GM21360 (cell line): ENCODE results near the gene NHLRC4.

Experiments used
- ATAC-seq: cut with Tn5 transposase; IDR thresholded peaks from one replicate; pipeline ENCODE4 v1.9.1; 2021; ENCODE audit warnings: mild to moderate bottlenecking, moderate library complexity; ENCODE audit not compliant: unreplicated experiment

NHLRC4 gene

GRCh38 chr16:530111-530817 lies 36.5 kb upstream of the NHLRC4 start:
- no peak for ATAC-seq

GRCh38 chr16:531494-532125 lies 35.2 kb upstream of the NHLRC4 start:
- ATAC-seq: no peak

- ATAC-seq: no peak
These were observed 33.2 kb upstream of the NHLRC4 start for GRCh38 chr16:533391-534123.

DNA sequence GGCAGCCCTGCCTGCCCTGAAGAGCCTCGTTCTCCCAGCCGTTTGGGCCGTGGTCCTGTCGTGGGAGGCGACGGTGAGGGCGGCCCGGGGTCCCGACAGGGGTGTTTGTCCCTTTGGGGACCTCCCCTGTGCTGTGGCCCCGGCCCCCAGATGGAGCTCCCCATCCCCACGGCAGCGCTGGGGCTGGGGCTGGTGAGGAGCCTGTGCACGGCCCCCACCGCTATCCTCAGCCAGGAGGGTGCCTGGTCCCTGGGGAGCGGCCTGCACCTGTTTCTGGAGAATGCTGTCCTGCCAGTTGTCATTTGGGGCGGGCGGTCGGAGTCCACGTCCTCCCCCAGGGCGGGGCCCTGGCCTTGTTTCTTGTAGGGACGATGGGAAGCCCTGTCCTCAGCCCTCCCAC lies 32.7 kb upstream of the NHLRC4 start:
- ATAC-seq: no peak

DNA sequence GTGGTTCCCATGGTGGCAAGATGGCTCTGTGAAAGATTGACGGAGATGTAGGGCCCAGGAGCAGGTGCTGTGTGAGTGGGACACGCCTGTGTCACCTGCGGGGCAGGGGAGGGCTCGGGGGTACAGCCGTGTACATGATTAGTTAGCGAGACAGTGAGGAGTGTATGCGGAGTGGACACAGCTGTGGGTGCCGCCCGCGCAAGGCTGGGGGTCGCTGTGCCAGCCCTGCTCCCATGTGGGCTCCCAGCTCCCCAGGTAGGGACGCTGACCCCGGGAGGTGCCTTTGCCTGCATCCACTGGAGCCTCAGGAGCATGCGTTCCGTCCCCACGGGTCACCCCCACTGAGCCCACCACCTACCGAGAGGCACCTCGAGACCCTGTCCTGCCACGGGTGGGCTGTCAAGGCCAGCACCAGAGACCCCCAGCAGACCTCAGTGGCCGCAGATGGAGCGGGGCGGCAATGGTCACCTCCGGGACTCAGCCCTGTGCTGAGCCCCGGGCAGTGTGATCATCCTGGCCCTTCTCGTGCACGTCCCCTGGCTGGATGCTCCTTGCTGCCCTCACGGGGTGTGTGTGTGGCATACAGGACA lies 31.9 kb upstream of the NHLRC4 start:
- ATAC-seq: no peak

DNA sequence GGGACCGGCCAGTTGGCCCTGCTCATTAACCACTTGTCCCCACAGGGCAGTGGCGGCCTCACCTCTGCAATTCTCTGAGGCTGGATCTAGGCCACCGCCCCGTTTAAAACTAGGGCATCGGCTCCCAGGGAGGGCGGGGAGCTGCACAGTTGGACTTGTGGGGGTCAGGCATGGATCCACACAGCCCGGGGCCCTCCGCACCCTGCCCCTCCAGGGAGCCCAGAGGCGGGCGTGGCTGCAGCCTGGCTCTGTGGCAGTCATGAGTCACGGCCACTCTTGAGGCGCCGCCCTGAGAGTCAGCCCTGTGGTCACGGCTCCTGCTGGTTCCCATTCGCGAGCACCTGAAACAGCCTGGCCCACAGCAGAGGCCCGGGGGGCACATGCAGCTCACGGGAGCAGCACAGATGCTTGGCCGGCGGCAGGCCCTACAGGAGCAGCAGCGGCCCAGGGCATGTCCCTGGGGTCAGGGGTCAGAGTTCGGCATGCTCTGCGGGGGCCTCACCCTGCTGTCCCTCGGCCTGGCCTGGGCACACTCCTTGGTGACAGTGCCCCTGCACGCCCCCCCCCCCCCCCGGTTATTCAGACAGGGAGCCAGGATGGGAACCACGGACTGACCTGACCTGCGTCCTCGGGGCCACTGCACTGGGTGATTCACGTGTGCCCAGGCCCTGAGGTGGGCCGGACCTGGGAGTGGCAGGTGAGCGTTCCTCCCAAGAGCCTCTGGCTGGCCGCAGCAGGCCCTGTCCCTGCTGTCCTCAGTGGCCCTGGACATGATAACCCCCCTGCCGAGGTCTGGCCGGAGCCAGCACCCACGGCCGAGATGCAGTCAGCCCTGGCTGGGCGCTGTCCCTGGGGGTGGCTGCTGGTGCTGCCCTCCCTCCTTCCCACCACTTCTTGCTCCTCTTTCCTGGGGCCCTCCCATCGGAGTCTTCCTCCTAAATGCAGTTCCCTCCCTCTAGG lies 31.1 kb upstream of the NHLRC4 start:
- no peak for ATAC-seq

DNA sequence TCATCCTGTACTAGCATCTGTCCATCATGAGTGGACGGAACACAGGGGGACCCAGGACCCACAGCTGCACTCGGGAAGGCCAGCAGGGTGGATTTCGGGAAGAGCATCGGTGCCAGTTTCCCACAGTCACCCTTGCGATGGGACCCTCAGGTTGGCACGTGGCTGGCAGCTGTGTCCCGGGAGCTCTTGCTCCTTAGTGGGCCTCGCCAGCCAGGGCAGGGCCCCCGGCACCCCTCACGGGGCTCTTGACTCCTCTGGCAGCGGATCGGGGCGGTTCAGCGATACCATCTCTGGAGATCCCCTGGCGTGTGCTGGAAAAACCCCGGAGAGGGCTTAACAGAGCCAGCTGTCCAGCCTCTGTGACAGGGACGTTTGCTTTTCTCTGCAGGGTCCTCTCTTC lies 30.1 kb upstream of the NHLRC4 start:
- ATAC-seq: no peak

DNA sequence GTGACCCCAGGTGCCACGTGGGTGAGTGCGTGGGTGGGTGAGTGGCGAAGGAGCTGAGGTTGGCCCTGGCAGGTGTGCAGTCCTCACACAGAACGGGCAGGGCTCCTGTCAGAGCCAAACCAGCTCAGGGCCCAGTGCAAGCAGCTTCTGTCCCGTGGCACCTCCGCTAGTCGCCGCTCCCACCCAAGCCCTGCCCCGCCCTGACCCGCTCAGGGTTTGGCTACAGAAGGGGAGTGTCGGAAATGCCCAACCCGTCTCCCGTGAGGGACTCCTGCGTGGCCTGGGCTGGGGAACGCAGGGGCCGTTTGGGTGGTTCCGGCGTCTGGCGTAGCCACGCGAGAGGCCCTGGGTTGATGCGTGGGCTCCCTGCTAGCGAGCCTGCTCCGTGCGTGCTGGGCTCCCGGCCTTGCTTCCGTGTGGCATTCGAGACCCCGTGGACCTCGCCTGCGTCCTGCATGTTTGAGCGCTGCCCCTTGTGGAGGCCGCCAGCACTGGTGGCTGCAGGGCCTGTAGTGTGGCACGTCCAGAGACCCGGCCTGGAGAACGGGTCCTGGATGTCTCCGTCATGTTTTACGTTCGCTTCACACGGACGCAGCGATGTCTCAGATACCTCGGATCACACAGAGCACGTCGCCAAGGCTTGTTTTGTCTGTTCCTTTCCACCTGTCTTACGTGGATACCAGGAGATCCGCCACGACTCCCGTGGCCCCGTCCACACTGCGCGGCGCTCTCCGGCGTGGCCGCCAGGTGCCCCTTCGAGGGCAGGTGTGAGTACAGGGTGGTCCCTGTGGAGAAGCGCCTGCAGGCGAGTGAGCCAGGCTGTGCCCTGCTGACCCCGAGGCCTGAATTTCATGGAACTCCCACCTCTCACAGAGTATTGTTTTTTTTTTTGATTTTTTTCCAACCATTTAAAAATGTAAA lies 29.1 kb upstream of the NHLRC4 start:
- ATAC-seq: no peak

GRCh38 chr16:539901-540530 lies 26.8 kb upstream of the NHLRC4 start:
- ATAC-seq: no peak

DNA sequence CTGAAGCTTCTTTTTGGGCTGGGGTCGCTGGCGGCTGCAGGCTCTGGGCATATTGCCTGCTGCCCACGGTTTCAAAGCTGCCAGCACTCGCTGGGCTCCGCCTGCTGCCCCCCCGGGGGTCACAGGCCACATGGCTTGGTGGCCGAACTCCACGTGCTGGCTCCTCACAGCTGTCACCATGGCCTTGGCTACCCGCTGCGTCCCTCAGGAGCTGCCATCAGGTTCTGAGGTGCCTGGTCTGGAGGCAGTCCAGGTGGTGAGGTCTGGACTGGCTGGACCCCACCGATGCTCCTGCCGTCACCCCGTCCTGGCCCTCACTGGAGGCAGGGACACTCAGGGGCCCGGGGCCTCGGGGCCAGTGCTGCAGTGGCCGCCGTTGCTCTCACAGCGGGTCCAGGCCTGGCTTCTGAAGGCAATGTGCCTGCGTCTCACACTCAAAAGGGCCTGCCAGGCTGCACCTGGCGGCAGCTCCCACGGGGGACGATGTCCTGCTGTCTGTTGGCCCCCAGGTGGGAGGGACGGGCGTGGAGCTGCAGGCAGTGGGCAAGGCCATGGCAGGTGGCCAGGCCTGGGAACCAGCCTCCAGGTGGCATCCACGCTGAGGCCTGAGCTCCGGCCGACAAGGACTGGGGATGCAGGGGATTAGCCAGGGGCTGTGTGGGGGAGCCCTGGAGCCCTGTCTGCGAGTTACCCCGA lies 26.0 kb upstream of the NHLRC4 start:
- no peak for ATAC-seq

DNA sequence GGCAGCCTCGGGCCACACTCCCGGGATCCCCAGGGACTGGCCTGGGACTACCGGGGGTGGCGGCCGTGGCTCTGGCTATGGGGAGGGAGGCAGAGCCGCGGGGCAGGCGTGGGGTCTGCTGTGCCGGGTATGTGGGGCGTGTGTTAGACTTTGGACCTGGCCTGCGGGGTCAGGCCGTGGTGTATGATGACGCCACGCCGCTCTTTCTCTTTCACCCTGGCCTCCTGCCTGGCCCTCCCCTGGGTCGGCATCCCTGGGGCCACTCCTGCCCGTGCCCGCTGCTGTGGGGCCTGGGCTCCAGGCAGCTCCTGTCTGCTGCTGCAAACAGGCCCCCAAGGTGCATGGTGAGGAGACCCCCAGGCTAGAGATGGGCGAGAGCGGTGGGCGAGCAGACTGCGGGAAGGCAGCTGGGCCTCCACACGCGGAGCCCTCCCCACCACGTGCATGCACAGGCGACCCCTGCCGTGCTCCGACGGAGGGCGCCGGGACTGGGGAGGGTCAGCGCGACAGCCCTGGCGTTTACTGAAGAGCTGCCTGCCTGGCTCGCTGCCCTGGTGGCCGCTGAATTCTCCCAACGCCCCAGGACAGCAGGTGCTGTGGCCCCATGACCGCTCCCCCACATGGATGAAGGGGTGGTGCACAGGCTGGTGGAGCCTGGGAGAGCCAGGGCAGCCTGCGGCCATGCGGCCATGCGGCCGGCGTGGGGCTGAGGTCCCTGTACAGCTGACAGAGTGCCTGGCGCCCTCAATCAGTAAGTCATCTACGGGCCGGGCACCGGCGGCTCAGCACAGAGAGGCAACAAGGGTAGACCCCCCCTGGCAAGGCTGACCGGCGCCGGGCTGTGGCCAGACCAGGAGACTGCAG lies 23.3 kb upstream of the NHLRC4 start:
- ATAC-seq: no peak

GRCh38 chr16:544517-544916 lies 22.3 kb upstream of the NHLRC4 start:
- no peak for ATAC-seq

GRCh38 chr16:546909-547770 lies 19.7 kb upstream of the NHLRC4 start:
- ATAC-seq: no peak

GRCh38 chr16:548586-548985 lies 18.2 kb upstream of the NHLRC4 start:
- ATAC-seq: no peak

- ATAC-seq: no peak
These were observed 17.1 kb upstream of the NHLRC4 start for GRCh38 chr16:549544-550263.

DNA sequence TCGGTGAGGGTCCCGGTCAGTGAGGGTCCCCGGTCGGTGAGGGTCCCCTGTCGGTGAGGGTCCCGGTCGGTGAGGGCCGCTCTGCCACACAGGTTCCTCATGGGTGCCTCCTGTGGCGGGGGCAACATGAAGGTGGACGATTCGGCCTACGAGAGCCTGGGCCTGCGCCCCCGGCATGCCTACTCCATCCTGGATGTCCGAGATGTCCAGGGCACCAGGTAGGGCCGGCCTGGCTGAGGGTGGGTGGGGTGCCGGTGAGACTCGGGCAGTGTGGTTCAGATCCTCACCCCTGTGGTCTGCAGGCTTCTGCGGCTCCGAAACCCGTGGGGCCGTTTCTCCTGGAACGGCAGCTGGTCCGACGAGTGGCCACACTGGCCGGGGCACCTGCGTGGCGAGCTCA lies 15.6 kb upstream of the NHLRC4 start:
- ATAC-seq: no peak
